ENCODE measurements around the gene PYGM.

PYGM gene

DNA sequence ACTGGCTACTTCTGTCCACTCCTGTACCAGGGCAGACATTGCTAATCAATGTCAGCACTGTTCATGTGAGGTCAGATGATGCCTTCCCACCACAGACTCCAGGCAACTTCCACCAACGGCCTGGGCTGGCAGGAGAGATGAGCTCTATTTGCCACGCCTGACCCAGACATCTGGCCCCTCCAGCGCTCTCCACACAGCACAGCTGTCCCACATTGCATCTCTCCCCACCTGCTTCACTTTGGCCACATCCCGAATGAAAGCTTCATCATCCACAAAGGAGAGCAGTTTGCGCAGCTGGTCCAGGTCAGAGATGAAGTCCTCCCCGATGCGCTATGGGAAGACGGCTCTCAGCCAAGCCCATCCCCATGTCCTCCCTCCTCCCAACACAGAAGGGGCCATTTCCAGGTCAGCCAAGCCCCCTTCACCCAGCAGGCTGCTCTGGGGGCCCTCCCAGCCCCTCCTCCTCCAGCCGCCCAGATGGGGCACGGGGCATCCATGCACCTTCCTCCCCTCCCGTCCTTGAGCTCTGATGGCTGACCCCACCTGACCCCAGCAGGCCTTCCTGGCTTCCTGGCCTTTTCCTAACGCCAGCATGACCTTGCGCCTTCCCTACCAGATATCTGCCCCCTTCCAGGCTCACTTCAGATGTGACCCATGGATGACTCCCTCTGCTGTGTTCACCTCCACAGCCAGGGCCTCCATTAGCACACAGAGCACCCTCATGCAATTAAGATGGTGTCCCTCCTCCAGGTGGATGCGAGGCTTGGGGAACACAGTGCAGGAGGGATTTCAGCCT, 7.4 kb downstream of the PYGM start:
- DNase-seq = no peak

DNA sequence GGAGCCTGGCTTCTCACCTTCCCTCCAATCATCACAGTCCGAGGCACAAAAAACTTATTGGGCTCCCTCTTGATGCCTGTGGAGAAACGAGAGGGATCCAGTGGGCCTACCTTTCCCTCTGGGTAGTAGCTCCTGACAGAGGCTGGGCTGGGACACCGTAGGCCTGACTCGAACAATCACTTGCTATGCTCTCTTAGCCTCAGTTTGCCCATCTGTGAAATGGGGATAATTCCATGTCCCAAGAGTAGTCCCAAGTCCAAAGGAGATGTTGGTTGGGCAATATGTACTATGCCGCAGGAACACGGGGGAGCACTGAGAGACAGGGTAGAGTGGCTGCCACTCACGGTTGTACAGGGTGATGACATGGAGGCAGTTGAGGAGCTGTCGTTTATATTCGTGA, 8.2 kb downstream of the PYGM start:
- DNase-seq = no peak

DNA sequence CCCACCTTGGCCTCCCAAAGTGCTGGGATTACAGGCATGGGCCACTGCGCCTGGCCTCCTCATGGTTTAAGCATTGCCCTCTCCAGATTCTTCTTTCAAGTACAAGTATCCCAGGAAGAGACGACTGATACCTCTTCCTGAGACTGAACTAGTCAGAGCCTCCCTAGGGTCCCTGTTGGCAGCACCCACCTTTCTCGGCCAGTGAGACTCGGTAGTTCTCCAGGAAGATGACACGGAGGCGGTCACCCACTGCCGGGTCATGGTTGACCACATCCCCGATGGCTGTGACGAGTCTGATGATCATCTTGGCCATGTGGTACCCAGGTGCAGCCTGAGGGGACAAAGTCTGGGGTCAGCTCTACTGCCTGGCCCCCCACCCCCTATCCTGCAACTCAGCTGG, 8.6 kb downstream of the PYGM start:
- DNase-seq = no peak

DNA sequence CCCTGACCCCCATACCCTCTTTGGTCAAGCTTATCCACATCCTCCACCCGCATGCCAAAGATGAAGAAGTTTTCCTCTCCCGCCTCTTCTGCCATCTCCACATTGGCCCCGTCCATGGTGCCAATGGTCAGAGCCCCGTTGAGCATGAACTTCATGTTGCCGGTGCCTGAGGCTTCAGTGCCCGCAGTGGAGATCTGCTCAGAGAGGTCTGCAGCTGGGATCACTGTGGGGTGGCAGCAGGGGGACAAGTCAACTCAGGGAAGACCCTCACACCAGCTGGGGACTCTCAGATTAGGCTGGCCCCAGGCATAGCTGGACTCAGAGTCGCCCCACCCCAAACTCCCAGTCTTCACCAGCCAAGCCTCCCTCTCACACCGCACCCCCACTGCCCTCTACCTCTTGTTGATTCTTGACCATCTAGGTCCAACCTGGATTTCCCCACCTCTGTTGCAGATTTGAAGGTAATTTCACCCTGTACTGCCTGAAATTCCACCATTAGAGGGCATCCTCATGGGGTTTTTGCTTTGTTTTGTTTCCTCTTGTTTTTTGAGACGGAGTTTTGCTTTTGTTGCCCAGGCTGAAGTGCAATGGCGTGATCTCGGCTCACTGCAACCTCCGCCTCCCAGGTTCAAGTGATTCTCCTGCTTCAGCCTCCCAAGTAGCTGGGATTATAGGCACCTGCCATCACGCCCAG, 9.3 kb downstream of the PYGM start:
- DNase-seq = no peak

DNA sequence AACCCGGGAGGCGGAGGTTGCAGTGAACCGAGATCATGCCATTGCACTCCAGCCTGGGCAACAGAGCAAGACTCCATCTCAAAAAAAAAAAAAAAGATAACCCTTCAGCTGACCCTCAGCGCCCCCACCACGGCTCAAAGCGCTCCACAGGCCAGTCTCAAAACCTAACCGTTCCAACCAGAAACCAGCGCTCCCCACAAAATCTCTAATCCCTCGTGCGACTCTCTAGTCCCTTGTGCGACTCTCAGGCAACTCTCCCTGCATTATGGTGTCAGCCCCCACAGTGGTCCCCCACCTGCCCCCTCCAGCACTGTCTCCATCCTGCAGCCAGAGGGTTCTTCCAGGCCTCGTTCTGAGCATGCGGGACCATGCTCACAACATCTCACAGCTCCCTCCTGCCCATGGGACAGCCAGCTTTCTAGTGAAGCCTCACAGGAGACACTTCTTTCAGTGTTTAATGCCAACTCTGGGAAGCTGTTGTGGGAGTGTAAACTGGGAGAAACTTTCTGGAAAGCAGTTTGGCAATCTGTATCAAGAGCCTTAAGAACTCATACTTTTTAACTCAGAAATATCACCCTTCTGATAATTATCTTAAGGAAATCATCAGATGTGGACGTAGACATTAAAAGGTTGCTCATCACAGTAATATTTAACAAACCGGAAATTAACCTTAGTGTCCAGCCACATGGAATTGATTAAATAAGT, 11.7 kb downstream of the PYGM start:
- no peak for DNase-seq

DNA sequence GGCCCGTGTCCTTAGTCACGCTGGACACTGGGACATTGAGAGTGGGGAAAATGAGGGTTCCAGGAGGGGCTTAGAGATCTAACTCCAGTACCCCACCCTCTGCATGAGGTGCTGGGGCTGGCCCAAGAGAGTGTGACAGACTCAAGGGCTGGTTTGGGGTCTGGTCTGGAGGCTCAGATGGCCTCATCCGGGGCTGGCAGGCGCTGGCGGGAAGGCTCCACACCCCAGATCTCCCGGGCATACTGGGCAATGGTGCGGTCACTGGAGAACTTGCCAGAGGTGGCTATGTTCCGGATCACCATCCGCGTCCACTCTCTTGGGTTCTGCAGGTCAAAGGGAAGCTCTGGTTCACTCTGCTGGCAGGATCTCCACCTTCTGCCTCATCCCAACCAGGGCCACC, 13.3 kb downstream of the PYGM start:
- DNase-seq = no peak

DNA sequence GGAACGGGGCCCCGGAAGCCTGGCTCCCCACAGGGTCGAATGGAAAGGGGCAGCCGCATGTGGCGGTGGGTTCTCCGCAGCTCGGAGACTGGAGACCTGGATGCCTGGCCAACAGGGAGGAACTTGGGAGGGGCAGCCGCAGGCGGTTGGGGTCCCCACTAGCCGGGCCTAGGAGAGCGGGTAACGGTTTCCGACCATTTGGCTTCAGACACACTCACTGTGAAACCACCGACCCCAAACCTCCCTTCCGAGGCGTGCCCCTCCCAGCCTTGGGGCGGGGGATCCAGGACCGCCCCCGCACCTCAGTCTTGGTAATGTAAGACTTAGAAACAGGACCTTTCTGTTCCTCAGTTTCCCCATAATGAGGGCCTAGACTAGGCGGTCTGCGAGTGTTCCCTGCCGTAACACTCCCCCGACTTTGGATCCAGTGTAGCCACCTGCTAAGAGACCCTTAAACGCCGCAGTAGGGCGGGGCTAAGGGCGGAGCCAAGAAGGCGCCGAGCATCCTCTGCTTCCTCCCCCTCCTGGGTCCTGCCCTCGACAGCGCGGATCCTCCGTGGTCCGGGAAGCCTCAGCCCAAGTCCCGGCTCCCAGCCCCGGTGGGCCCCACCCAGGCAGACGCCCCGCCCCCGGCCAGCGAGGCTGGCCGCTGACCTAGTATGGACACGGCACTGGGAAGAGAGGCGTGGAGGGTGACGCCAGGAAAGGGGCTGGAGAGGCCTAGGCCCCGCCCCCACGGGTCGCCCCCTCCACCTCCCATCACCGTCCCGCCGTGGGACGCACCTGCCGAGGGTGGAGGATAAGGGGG, 14.0 kb downstream of the PYGM start:
- DNase-seq = peak; percentile 56

DNA sequence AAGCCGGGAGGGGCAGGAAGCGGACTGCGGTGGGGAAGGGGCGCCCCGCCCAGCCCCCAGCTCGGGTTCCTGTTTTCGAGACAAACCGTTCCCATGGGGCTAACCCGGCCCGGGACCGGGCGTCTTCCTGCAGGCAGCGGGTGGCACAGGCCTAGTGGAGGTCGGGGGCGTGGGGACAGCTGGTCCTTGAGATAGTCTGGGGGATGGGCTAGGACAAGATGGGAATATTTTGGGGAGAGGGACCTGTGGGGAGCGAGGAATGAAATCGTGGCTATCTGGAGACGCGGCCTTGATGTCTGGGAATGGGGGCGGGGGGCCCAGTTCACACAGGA, 14.6 kb downstream of the PYGM start:
- DNase-seq = peak; percentile 53

DNA sequence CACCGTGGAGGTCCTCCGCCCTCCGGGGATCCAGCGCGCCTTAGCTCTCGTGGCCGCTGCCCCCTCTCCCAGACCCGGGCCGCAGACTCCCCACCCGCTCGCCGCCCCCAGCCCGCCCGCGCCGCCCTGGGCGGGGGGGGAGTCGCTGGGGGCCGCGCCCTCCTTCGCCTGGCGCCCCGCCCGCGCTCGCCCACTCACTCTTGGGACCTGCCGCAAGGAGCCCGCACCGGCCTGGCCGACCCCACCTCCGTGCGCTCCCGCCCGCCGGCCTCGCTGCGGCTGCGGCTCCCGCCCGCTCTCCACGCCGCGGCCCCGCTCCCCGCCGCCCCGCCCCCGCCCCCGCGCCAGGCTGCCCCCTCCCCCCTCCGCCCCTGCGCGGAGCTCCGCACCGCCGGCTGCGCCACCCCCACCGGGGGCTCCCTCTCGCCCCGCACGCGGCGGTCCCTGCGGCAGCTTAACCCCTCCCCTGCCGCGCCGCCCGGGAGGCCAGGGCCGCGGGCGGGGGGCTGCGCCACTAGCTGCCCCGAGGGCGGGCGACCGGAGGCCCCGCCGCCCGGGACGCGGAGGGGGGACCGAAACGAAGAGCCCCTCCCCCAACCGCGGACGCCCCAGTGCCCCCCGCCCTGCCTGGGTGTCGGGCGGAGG, 15.1 kb downstream of the PYGM start:
- no peak for DNase-seq

DNA sequence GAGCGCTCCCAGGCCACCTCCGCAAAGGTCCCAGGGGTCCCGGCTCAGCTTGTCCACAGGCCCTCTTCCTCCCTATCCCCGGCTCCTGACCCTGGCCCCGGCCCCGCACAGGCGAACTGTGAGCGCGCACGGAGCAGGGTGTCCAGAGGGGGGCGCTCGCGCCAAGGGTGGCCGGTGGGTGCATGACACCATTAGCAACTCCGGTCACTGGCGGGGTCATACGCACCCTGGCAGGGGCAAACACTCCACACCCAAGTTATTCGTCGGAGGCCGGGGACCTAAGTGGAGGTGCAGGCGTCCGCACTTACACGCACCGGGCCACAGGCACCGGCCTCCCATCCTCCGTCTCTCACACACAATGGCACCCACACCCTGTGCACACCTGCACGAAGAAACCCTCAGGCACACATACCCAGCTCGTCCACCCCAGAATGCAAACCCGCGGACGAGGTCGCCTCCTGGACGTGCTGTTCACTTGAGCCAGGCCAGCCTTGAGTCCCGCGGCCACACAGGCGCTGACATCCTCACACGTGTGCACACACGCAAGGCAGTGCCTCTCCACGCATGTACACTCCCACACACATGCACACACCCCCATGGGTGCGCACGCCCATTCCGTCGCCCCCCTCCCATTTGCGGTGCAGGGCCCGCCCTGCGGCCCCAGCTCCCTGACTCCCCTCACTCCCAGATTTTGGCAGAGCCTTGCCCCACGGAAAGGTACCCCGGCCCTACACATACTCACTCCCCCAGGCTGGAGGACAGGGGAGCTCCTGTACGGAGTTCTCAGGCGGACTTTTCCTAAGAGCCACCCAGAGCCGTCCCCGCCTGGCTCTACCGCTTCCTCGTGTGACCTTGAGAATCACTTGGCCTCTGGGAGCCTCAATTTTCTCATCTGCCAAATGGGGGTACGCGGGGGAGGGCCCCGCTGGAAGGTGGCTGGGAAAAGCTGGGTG, 15.9 kb downstream of the PYGM start, which contains the start of gene RASGRP2:
Gene RASGRP2 (minus strand): TSS at position 552 of the 953 bp plus-strand sequence. CDS start 1,276 bp downstream, outside the sequence.
- DNase-seq = peak; percentile 87

DNA sequence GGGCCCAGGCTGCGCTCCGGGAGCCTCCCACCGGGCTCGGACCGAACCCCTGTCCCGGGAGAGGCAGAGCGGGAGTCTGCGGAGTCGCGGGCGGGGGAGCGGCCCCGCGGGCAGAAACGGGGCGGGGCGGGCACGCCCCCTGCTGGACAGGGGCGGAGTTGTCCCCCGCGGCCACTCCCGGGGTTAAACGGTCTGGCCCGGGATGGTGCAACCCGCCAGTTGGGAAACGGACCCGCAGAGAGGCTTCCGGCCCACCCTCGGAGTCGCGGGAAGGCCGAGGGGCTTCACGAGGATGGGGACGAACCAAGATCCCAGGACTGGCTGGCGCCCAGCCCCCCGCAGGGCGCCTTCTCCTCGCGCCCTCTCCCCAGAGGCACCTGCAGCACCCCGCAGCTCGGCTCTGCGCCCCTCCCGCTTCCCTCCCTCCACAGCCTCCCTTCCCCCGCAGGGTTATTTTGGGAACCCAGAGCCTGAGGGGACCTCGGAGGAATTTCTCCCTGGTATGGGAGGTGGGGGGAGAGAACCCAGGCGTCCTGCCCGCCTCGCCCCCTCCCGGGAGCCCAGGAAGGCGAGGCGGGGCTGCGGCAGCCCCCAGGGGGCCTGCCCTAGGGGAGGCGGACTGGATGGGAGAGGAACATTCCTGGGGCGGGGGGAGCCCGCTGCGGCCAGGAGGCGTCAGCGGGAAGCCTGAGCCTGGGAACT, 16.7 kb downstream of the PYGM start:
- peak; percentile 80 for DNase-seq

DNA sequence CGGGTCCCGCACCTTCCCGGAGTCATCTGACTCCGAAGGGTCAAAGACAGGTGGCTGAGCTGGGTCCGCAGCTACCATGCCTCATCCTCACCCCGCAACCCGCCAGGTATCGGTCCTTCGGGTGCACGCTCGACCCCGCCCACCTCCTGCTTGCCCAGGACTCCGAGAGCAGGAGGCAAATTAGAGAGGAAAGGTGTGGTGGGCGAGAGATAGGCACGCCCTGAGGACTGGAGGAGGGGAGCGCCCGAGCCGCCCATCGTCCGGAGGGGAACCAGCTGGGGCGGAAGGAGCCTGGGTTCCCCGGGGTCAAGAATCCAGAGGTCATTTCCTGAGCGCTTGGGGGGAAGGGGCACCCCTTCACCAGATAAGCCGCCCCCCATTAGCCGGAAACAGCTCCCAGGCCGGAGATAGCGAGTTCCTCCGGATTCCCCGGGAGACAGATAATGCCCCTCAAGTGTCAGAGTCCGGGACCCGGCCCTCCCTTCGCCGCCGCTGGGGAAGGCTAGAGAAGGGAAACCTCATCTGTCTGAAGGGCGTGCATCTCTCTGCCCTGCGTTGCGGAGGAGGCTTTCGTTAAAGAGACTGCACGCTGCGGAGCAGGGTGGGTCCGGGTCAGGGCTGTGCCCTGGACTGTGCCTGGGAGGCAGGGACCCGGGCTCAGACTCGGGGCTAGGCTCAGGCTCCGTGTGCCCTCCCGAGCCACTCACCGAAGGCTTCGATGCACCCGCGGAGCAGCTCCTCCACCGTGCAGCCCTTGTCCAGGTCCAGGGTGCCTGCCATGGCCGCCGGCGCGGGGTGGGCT, 17.5 kb downstream of the PYGM start:
- peak; percentile 51 for DNase-seq

DNA sequence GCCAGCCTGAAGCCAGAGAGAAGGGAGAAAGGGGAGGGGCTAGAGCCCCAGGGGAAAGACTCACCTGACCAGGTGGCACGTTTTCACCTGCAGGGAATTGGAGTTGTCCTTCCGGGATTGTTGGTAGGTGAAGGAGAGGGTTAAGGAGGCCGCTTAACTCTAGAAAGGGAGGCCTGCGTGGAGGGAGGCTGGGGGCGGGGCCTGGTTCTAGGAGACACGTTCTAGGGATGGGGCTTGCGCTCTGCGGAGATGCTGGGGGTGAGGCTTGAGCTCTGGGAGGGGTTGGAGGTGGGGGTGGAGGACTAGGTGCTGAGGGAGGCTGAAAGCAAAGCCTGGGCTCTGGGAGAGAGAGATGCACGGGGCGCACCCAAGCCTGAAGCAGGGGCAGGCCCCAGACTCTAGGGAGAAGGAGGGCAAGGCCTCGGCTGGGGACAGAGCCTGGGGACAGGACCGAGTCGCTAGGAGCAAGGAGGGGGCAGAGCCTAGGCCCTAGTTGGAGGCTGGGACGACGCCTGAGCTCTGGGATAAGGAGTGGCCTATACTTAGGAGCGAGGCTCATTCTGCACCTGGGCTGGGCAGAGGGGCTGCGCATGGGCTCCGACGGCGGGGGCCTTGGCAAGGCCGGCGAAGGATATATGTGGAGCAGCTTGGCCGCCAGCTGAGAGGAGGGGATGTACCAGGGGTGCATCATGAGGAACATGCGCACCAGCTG, 18.2 kb downstream of the PYGM start:
- no peak for DNase-seq

DNA sequence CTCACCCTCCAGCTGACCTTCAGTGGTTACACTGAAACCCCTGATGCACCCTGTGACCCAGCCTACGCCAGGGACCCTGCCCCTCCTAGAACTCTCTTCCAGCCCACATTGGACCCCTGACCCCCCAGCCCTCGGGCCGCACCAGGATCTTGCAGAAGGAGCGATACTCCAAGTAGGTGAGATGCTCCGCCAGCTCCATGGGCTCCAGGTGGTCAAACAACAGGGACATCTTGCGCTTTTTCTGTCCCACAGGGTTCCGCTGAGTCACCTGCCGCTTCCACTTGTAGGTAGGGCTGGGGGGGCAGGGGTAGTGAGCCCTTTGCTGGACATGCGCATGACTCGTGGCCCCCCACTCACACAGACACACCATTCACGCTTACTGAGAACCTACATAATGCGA, 19.9 kb downstream of the PYGM start:
- no peak for DNase-seq

DNA sequence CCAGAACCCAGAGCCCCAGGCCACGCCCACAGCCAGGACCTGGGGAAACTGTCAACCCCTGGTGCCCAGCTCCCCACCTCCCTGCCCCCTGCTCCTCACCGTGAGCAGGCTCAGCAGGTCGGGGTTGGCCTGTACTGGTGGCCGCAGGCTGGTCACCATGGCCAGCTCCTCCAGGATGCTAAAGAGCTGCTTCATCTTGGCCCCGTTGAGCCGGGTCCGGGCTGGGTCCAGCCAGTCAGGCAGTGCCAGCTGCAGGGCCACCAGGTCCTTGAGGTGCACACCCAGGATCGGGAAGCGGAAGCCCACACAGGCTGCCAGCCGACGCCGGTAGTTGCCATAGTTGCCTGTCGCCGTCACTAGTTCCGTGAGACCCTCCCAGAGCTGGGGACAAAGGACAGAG, 23.1 kb downstream of the PYGM start:
- no peak for DNase-seq

DNA sequence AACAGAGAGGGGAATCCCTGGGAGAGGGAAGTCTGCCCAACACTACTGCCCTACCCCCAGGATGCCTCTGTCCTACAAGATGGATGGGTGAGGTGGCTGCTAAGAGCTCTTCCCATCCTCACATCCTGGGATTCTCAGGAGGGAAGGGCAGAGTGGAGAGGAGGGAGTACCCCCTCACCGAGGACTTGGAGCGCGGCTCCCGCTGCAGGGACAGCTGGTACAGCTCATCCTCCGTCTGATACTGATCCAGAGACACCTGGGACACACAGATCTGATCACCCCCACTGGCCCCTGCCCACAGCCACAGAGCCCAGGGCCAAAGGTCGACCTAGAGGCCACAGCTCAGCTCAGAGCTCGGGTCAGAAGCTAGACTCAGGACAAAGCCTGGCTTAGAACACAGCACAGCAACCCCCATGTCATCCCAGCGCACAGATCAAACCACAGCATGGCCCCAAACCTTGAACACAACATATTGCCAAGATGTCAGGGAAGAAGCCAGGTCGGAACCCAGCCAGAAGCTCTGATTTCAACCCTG, 24.0 kb downstream of the PYGM start:
- DNase-seq = no peak

DNA sequence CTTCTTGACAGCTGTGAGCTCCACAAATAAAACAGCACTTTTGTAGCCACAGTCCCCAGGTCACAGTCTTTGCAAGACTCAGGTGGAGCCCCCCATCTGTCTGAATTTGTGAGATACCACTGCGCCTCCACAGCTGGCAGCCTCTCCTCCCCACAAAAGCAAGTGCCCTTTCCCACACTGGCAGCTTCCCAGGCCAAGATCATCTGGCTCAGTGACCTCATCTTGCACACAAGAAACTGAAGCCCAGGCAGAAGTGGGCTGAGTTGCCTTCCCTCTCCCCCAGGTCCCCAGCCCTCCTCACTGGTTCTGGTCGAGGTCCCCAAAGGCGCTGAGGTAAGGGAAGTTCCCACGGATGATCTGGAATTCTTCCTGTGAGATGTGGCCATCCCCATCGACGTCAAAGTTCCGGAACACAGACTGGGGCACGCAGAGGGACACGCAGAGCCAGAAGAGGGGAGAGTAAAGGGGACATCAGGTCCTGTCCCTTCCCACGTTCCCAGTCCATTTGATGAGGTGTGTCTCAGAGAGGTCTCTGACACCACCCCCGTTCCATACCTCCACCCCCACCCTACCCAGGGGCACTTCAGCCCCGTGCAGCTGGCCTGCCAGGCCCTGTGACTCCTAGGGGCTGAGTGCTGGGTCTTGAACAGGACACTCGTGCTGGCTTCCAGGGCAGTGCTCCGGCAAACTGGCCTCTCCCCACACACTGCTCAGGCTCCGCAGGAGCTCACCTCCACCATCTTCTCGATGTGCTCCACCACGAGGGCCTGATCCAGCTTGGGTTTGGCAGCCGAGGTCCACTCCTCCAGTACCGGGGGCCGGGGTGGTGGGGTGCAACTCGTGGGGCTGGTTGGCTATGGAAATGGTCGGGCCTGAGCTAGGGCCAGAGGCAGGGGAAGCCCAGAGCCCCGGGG, 24.7 kb downstream of the PYGM start:
- no peak for DNase-seq

DNA sequence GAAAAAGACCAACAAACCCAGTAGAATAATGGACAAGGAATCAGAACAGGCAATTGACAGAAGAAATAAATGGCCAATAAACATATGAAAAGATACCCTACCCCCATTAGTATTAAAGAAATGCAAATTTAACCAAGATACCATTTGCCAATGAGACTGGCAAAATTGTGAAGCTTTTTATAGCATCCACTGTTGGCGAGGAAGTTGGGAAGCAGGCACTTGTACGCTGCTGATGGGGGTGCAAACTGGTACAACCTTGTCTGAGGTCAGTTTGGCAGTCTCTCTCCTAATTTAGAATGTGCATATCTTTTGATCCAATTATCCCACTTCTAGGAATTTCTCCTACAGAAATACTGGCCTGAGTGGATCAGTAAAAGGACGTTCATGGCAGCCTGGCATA, 28.2 kb downstream of the PYGM start:
- no peak for DNase-seq
